HepG2 (cell line): ENCODE data around the gene GNPAT. TPM values are rescaled to one million over a fixed set of nuclear protein-coding genes. Genes with fewer than 3 reads are reported as not detected.
A peak's percentile ranks its signal among the peaks of the same experiment; 100 is the strongest.

Source experiments
- ATF7-NPFF ChIP-seq: sonication (generic); formaldehyde crosslinking; IDR thresholded peaks from 2 replicates; pipeline ENCODE4 v1.8.1; 2023; ENCODE audit warnings: mild to moderate bottlenecking, low read depth, missing genetic modification reagents, moderate library complexity
- CBFB ChIP-seq: sonication (generic); formaldehyde crosslinking; IDR thresholded peaks from 2 replicates; pipeline ENCODE4 v1.4.0; 2020; ENCODE audit warnings: missing genetic modification reagents
- CEBPZ ChIP-seq: IDR thresholded peaks from 2 replicates; pipeline ENCODE4 v1.6.1; 2012; ENCODE audit warnings: low read length, improper control_type of control experiment
- CREM ChIP-seq, 2 experiments: sonication (generic) in 1 of 2; formaldehyde crosslinking in 1 of 2; IDR thresholded peaks; 2 replicates each; pipeline versions ENCODE4 v1.4.0 to v1.6.1; 2016 to 2020; ENCODE audit warnings: antibody characterized with exemption in 1 of 2, mild to moderate bottlenecking in 1 of 2, missing genetic modification reagents in 1 of 2
- FLYWCH1 ChIP-seq: sonication (generic); formaldehyde crosslinking; IDR thresholded peaks from 2 replicates; pipeline ENCODE4 v1.8.1; 2023; ENCODE audit warnings: mild to moderate bottlenecking, missing genetic modification reagents
- GPN1 ChIP-seq: sonication (generic); formaldehyde crosslinking; IDR thresholded peaks from 2 replicates; pipeline ENCODE4 v1.5.1; 2020; ENCODE audit warnings: missing genetic modification reagents, borderline replicate concordance
- HIVEP1 ChIP-seq: sonication (generic); formaldehyde crosslinking; IDR thresholded peaks from 2 replicates; pipeline ENCODE4 v1.4.0; 2020; ENCODE audit warnings: mild to moderate bottlenecking, missing genetic modification reagents
- HMGXB4 ChIP-seq, 2 experiments: sonication (generic) in 1 of 2; formaldehyde crosslinking in 1 of 2; IDR thresholded peaks; 2 replicates each; pipeline versions ENCODE4 v1.4.0 to v1.6.1; 2018 to 2020; ENCODE audit warnings: missing genetic modification reagents in 2 of 2, borderline replicate concordance in 1 of 2, low read depth in 1 of 2, mild to moderate bottlenecking in 1 of 2, missing biosample characterization in 1 of 2
- HOXA7 ChIP-seq: sonication (generic); formaldehyde crosslinking; IDR thresholded peaks from 2 replicates; pipeline ENCODE4 v1.8.1; 2022; ENCODE audit warnings: mild to moderate bottlenecking, missing genetic modification reagents, moderate library complexity
- KDM2A ChIP-seq: sonication (generic); formaldehyde crosslinking; IDR thresholded peaks from 2 replicates; pipeline ENCODE4 v1.4.0; 2020; ENCODE audit warnings: low read depth, missing genetic modification reagents, borderline replicate concordance
- MTA1 ChIP-seq: sonication (generic); formaldehyde crosslinking; IDR thresholded peaks from 2 replicates; pipeline ENCODE4 v1.4.0; 2020; ENCODE audit warnings: missing genetic modification reagents, mild to moderate bottlenecking, borderline replicate concordance
- MTERF4 ChIP-seq: sonication (generic); formaldehyde crosslinking; IDR thresholded peaks from 2 replicates; pipeline ENCODE4 v1.8.0; 2023; ENCODE audit warnings: mild to moderate bottlenecking, missing genetic modification reagents
- SATB2 ChIP-seq: sonication (generic); formaldehyde crosslinking; IDR thresholded peaks from 2 replicates; pipeline ENCODE4 v1.5.0; 2020; ENCODE audit warnings: missing genetic modification reagents
- SOX13 ChIP-seq, 3 experiments: fragments of 450-650 bp in 1 of 3; sonication (generic) in 1 of 3; formaldehyde crosslinking in 1 of 3; IDR thresholded peaks in 2 of 3; conservative IDR thresholded peaks in 1 of 3; 2 replicates each; pipeline versions ENCODE4 v1.5.0 to v1.6.1; 2016 to 2020; ENCODE audit warnings: antibody characterized with exemption in 1 of 3, mild to moderate bottlenecking in 1 of 3, missing compliant biosample characterization in 1 of 3, missing genetic modification reagents in 1 of 3, moderate library complexity in 1 of 3
- TEAD3 ChIP-seq: optimal IDR thresholded peaks from 2 replicates; pipeline ENCODE3; 2016; ENCODE audit warnings: borderline replicate concordance
- TGIF2 ChIP-seq: IDR thresholded peaks from 2 replicates; pipeline ENCODE4 v1.6.1; 2016; ENCODE audit warnings: control low read depth, missing compliant biosample characterization
- ZBED4 ChIP-seq: sonication (generic); formaldehyde crosslinking; IDR thresholded peaks from 2 replicates; pipeline ENCODE4 v1.4.0; 2020; ENCODE audit warnings: missing genetic modification reagents, borderline replicate concordance
- ZNF484 ChIP-seq: sonication (generic); formaldehyde crosslinking; IDR thresholded peaks from 2 replicates; pipeline ENCODE4 v1.5.1; 2020; ENCODE audit warnings: mild to moderate bottlenecking, low read depth, missing genetic modification reagents, borderline replicate concordance
- polyA plus RNA-seq, 8 experiments: library from polyadenylated mRNA; depleted of rRNA in 3 of 8; stranded (reverse) in 7 of 8; unstranded in 1 of 8; fragments of >200 nt; fragmentation: Illumina TruSeq in 4 of 8; extraction: Trizol in 4 of 8; gene quantifications; 2 replicates each; pipeline versions ENCODE4 v1.2.1 to v1.2.3, GENCODE V29; 2011 to 2016; ENCODE audit warnings: low read depth in 4 of 8, missing spikeins in 1 of 8, mixed read lengths in 1 of 8; ENCODE audit not compliant: insufficient read depth in 1 of 8
- total RNA-seq, 5 experiments: library from RNA; depleted of rRNA; stranded (reverse); fragments of >200 nt; fragmentation: Illumina TruSeq; extraction: Trizol; gene quantifications; 2 replicates each; pipeline ENCODE4 v1.2.3, GENCODE V29; 2016; ENCODE audit warnings: low read depth in 1 of 5

Gene GNPAT
- total and polyA plus RNA-seq, 2 of the 13 experiments (the other 11 are each of a cell fraction or from before 2014, with no cell fraction given), result 58.3 to 114 TPM

GRCh38 chr1:231236208-231236591, 4.8 kb upstream of the GNPAT start (continued):
- TF ChIP-seq ZBED4 (no peak), TGIF2 (no peak), ATF7-NPFF (no peak), TEAD3 (CRISPR knock-in tag) (no peak), HIVEP1 (no peak), SOX13 (IDR thresholded peaks at IDR 0.05) (no peak), SOX13 (CRISPR knock-in tag; conservative IDR thresholded peaks at IDR 0.05 in 1 of 2, IDR thresholded peaks at IDR 0.05 in 1 of 2) (peak in 1 of 2 experiments; percentile 86; a peak in 2 of 4 replicates), MTERF4 (CRISPR knock-in tag) (no peak), FLYWCH1 (CRISPR knock-in tag) (no peak), HOXA7 (no peak), ZNF484 (CRISPR knock-in tag) (no peak), HMGXB4 (CRISPR knock-in tag; IDR thresholded peaks at IDR 0.05; ENCODE audit: borderline replicate concordance in 1 of 2, low read depth in 1 of 2) (no peak), CBFB (CRISPR knock-in tag) (no peak), MTA1 (CRISPR knock-in tag) (no peak), GPN1 (CRISPR knock-in tag) (no peak), CREM (IDR thresholded peaks at IDR 0.05) (peak; percentile 84), CREM (CRISPR knock-in tag; IDR thresholded peaks at IDR 0.05) (no peak), CEBPZ (no peak), SATB2 (CRISPR knock-in tag) (no peak), KDM2A (CRISPR knock-in tag) (no peak)
